GM12878 (cell line): Measurements from ENCODE around the gene KLF3. TPM values are rescaled to one million over a fixed set of nuclear protein-coding genes. Genes with fewer than 3 reads are reported as not detected.

Source experiments
- ATAC-seq: fragments of 200-7000 bp; cut with Tn5 transposase; 3 replicates; pipeline ENCODE4 v1.9.1; 2020; ENCODE audit warnings: mild to moderate bottlenecking, moderate library complexity
- BruUV-seq: library from RNA; stranded (reverse); fragments of 400-500 nt; replicated peaks from 2 replicates; lab custom pipeline; 2021; lab: Mats Ljungman, UMichigan
- CTCF ChIA-PET: fragments of 300-600 bp; sonication (Branson Sonifier 250); formaldehyde crosslinking; extraction: SDS; loops from one replicate; lab custom pipeline; 2021; ENCODE audit warnings: inconsistent platforms; lab: Yijun Ruan, JAX
- POLR2A ChIA-PET: fragments of 350-600 bp; formaldehyde crosslinking; extraction: SDS; loops from one replicate; lab custom pipeline; 2021; ENCODE audit warnings: inconsistent platforms; lab: Charles Lee
- RAD21 ChIA-PET: fragments of 300-600 bp; sonication (Branson Sonifier 250); formaldehyde crosslinking; loops from one replicate; lab custom pipeline; 2023; ENCODE audit warnings: antibody characterized with exemption; ENCODE audit not compliant: unreplicated experiment; lab: Charles Lee
- SMC1A ChIA-PET: fragments of 300-600 bp; sonication (Branson Sonifier 250); formaldehyde crosslinking; loops from one replicate; lab custom pipeline; 2023; ENCODE audit not compliant: unreplicated experiment, uncharacterized antibody; lab: Charles Lee
- DNase-seq: peaks from one replicate; pipeline ENCODE4 v3.0.0-alpha.2; 2011; ENCODE audit warnings: low read depth, low spot score
- FAIRE-seq: peaks from 3 replicates; lab custom pipeline; 2011; peaks lifted over from hg19 to GRCh38; lab: Jason Lieb, UNC
- H2AFZ ChIP-seq: 2 replicates; pipeline ENCODE4 v1.6.0; 2011; ENCODE audit warnings: low read depth, low read length, control low read depth; ENCODE audit not compliant: control insufficient read depth
- H3K27ac ChIP-seq: 2 replicates; pipeline ENCODE4 v1.5.1; 2011; ENCODE audit warnings: control low read depth; ENCODE audit not compliant: control insufficient read depth, insufficient read depth
- H3K27me3 ChIP-seq, 2 experiments: replicated peaks in 1 of 2; 2 replicates each; pipeline versions ENCODE4 v1.6.0 to v1.6.1; 2011; ENCODE audit warnings: low read length in 1 of 2; ENCODE audit not compliant: control insufficient read depth in 2 of 2, insufficient read depth in 2 of 2
- H3K36me3 ChIP-seq, 2 experiments: 2 replicates each; pipeline ENCODE4 v1.5.1; 2011; ENCODE audit warnings: low read length in 1 of 2; ENCODE audit not compliant: control insufficient read depth in 2 of 2, insufficient read depth in 2 of 2
- H3K4me1 ChIP-seq: 2 replicates; pipeline ENCODE4 v1.6.1; 2011; ENCODE audit warnings: mild to moderate bottlenecking, low read length, moderate library complexity, mixed read lengths; ENCODE audit not compliant: control insufficient read depth, insufficient read depth
- H3K4me2 ChIP-seq: 2 replicates; pipeline ENCODE4 v1.6.0; 2011; ENCODE audit warnings: control low read depth; ENCODE audit not compliant: control insufficient read depth, insufficient read depth
- H3K4me3 ChIP-seq: fragments of 200-600 bp; sonication (generic); 2 replicates; pipeline ENCODE4 v1.5.1; 2016
- H3K79me2 ChIP-seq: 2 replicates; pipeline ENCODE4 v1.6.0; 2011; ENCODE audit warnings: low read length; ENCODE audit not compliant: control insufficient read depth, insufficient read depth
- H3K9ac ChIP-seq: 2 replicates; pipeline ENCODE4 v1.8.0; 2011; ENCODE audit warnings: low read length, control low read depth, mixed read lengths; ENCODE audit not compliant: control insufficient read depth, insufficient read depth
- H3K9me3 ChIP-seq: replicated peaks from 3 replicates; pipeline ENCODE4 v1.5.1; 2011; ENCODE audit warnings: mild to moderate bottlenecking, low read length; ENCODE audit not compliant: control insufficient read depth, insufficient read depth
- H4K20me1 ChIP-seq: 2 replicates; pipeline ENCODE4 v1.6.0; 2011; ENCODE audit not compliant: control insufficient read depth, insufficient read depth
- BMI1 ChIP-seq: fragments of 450-650 bp; IDR thresholded peaks from 2 replicates; pipeline ENCODE4 v1.6.1; 2016; ENCODE audit warnings: mild to moderate bottlenecking, moderate library complexity, borderline replicate concordance
- FOXK2 ChIP-seq: fragments of 450-650 bp; IDR thresholded peaks from 2 replicates; pipeline ENCODE4 v1.6.1; 2017; ENCODE audit warnings: mild to moderate bottlenecking, moderate library complexity
- KDM1A ChIP-seq: fragments of 200-600 bp; sonication (generic); IDR thresholded peaks from 2 replicates; pipeline ENCODE4 v1.6.1; 2016; ENCODE audit warnings: borderline replicate concordance
- MEF2B ChIP-seq: fragments of 450-650 bp; IDR thresholded peaks from 2 replicates; pipeline ENCODE4 v1.6.1; 2018; ENCODE audit warnings: mild to moderate bottlenecking, moderate library complexity; ENCODE audit not compliant: partially characterized antibody, poor library complexity, severe bottlenecking
- POLR2A ChIP-seq: IDR thresholded peaks from 2 replicates; pipeline ENCODE4 v1.6.1; 2011; ENCODE audit warnings: low read depth, mild to moderate bottlenecking, low read length
- WGBS: methylation state at CpG from one replicate; pipeline ENCODE4 v1.1.6; 2016; ENCODE audit warnings: low lambda C conversion rate; ENCODE audit not compliant: insufficient replicate concordance, insufficient coverage; ENCODE audit errors: missing lambda C conversion rate; 5-methylcytosine and 5-hydroxymethylcytosine counted together
- in situ Hi-C: fragments of 300-500 bp; cut with MboI; formaldehyde crosslinking; loops from 9 replicates; pipeline ENCODE4 v1.14.3; 2018; ENCODE audit warnings: mixed read lengths
- intact Hi-C: fragments of 100-400 bp; cut with micrococcal nuclease; formaldehyde crosslinking; loops from one replicate; pipeline ENCODE4 v1.14.2; 2022; ENCODE audit not compliant: unreplicated experiment
- polyA plus RNA-seq, 11 experiments: library from polyadenylated mRNA; depleted of rRNA in 4 of 11; unstranded in 6 of 11; stranded (reverse) in 5 of 11; fragments of >200 nt; fragmentation: Nextera tagmentation in 4 of 11; fragmentation: Illumina TruSeq in 1 of 11; extraction: Ambion mirVana in 4 of 11; extraction: Trizol in 1 of 11; gene quantifications; 1 replicate in 1 of 11; 2 replicates in 10 of 11; pipeline versions ENCODE4 v1.2.1 to v1.2.3, GENCODE V29; 2011 to 2016; ENCODE audit warnings: inconsistent platforms in 2 of 11, missing spikeins in 2 of 11, low read depth in 1 of 11
- total RNA-seq, 4 experiments: library from RNA; depleted of rRNA in 3 of 4; stranded (reverse); fragments of >200 nt in 3 of 4; fragmentation: Illumina TruSeq in 1 of 4; extraction: Trizol in 1 of 4; gene quantifications; 2 replicates each; pipeline versions ENCODE4 v1.2.1 to v1.2.3, GENCODE V29; 2013 to 2021
- TF ChIP-seq, protein P1 (sequence below): fragments of 450-650 bp; IDR thresholded peaks from 2 replicates; pipeline ENCODE4 v1.6.1; 2016; ENCODE audit warnings: mild to moderate bottlenecking, moderate library complexity, borderline replicate concordance

KLF3 gene
- total and polyA plus RNA-seq, 10 of the 15 experiments (the other 5 are each of a cell fraction or from before 2014, with no cell fraction given): 1.4 to 5.8 (median 2.1) TPM

DNA sequence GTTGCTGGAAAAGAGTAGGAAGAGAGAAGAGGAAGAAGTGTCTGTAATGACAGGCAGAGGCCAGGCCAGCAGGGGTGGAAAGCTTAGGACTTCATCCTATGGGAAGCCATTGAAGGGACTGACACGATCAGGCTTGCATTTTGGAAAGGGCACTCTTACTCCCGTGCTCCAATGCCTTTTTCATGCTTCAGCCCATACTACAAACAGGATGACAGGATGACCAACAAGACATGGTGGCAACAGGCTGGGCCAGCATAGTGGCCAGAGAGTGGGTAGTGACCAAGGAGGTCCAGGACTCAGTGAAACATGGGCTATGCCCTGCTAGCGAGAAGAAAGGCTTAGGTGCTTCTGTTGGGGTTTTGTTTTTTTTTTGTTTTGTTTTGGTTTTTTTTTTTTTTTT is 2.6 kb upstream of the KLF3 start:
- H3K27ac ChIP-seq: no peak overlapping the region
- H3K9me3 ChIP-seq: no peaks in the 10 kb centered on the region; the same call in 2 of the 3 replicates
- H3K4me1 ChIP-seq: peaks cover 7% of the 10 kb centered on the region
- H3K9ac ChIP-seq: no peak overlapping the region
- ChIA-PET RAD21 (interaction anchor here (2.2 kb wide), 1 partner anchor 341 kb away, joined by 6 read pairs; no protein-coding TSS in a partner anchor), SMC1A (no interaction called here)
- intact Hi-C loops: no loop called here
- H3K79me2 ChIP-seq: peaks cover 22% of the 10 kb centered on the region
- no peak overlapping the region for H3K4me2 ChIP-seq
- TF ChIP-seq FOXK2: no peak
- TF ChIP-seq MEF2B: no peak
- no peak for TF ChIP-seq KDM1A
- TF ChIP-seq, all 136 proteins: peak for 0
- FAIRE-seq: no peak
- POLR2A ChIA-PET: no interaction called here
- Histone ChIP-seq H3K36me3 (no peaks in the 10 kb centered on the region), H3K4me3 (no peak overlapping the region), H4K20me1 (no peaks in the 10 kb centered on the region), H2AFZ (no peak overlapping the region), H3K27me3 (no peaks in the 10 kb centered on the region; a peak in 2 of 4 replicates)
- no peak for DNase-seq
- WGBS: 100% methylated on average over 3 of the region's 3 CpGs
- CTCF ChIA-PET: no interaction called here
- no peak for ATAC-seq
- no TSS peak for BruUV-seq
- in situ Hi-C loops: no loop called here

DNA sequence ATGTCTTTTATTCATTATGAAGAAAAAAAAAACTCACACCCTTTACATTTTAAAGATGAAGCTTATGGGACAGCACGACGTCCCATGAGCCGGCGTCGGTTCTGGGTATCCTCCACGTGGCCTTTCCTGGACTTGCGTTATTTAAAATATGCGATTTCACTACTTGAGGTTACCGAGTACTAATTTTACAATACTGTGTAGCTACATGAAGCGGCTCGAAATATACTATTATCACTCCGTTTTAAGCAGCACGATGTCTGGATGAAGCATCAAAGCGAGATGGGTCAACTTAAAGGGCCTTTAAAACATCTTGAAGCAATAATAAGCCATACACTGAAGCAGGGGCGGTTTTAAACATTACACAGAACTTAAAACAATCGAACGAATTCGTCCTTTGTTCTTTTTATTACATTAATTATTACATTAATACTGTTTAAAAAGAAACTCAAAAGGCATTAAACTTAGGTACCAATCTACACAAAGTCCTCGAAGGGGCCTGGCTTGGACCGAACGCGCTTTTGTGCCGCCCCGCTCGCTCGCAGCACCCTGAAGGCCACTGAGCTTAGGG is 1.4 kb upstream of the KLF3 start:
- FAIRE-seq (no peak), ATAC-seq (no peak), DNase-seq (no peak)
- Histone ChIP-seq H3K27ac (peak overlapping the region; percentile 65), H3K36me3 (no peaks in the 10 kb centered on the region), H4K20me1 (no peaks in the 10 kb centered on the region), H3K4me2 (peak overlapping the region; percentile 96), H3K79me2 (peaks cover 35% of the 10 kb centered on the region), H3K4me3 (peak overlapping the region; percentile 73), H2AFZ (peak overlapping the region; percentile 56), H3K4me1 (peaks cover 12% of the 10 kb centered on the region), H3K9ac (peak overlapping the region; percentile 72), H3K27me3 (peaks cover 0 to 4% of the 10 kb centered on the region in 2 experiments; a peak in 1 of 4 replicates), H3K9me3 (no peaks in the 10 kb centered on the region; the same call in 2 of the 3 replicates)
- in situ Hi-C loops: no loop called here
- ChIA-PET CTCF (interaction anchor here (0.6 kb wide), 1 partner anchor 14 kb away, joined by 3 read pairs; no protein-coding TSS in a partner anchor), SMC1A (interaction anchor here (0.6 to 1.0 kb wide), 3 partner anchors 119 to 342 kb away, joined by 3 read pairs; no protein-coding TSS in a partner anchor), RAD21 (interaction anchor here (2.2 kb wide), 1 partner anchor 342 kb away, joined by 6 read pairs; no protein-coding TSS in a partner anchor), POLR2A (no interaction called here)
- WGBS: 92% methylated on average over 26 of the region's 26 CpGs
- TF ChIP-seq, protein P1, sequence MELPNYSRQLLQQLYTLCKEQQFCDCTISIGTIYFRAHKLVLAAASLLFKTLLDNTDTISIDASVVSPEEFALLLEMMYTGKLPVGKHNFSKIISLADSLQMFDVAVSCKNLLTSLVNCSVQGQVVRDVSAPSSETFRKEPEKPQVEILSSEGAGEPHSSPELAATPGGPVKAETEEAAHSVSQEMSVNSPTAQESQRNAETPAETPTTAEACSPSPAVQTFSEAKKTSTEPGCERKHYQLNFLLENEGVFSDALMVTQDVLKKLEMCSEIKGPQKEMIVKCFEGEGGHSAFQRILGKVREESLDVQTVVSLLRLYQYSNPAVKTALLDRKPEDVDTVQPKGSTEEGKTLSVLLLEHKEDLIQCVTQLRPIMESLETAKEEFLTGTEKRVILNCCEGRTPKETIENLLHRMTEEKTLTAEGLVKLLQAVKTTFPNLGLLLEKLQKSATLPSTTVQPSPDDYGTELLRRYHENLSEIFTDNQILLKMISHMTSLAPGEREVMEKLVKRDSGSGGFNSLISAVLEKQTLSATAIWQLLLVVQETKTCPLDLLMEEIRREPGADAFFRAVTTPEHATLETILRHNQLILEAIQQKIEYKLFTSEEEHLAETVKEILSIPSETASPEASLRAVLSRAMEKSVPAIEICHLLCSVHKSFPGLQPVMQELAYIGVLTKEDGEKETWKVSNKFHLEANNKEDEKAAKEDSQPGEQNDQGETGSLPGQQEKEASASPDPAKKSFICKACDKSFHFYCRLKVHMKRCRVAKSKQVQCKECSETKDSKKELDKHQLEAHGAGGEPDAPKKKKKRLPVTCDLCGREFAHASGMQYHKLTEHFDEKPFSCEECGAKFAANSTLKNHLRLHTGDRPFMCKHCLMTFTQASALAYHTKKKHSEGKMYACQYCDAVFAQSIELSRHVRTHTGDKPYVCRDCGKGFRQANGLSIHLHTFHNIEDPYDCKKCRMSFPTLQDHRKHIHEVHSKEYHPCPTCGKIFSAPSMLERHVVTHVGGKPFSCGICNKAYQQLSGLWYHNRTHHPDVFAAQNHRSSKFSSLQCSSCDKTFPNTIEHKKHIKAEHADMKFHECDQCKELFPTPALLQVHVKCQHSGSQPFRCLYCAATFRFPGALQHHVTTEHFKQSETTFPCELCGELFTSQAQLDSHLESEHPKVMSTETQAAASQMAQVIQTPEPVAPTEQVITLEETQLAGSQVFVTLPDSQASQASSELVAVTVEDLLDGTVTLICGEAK: peak; percentile 49
- TF ChIP-seq BMI1: 0 out of 2 replicates have a peak, but pooled peaks have one; percentile 32
- TF ChIP-seq POLR2A: no peak
- BruUV-seq: no TSS peak
- intact Hi-C loops: no loop called here
